D341Med (cell line): ENCODE results near the gene AP3D1.
A peak's percentile ranks its signal among the peaks of the same experiment; 100 is the strongest.

ENCODE experiments used
- DNase-seq: peaks from one replicate; pipeline ENCODE4 v3.0.0; 2012; ENCODE audit warnings: low spot score

AP3D1 gene

GRCh38 chr19:2180881-2181632, 29.7 kb upstream of the AP3D1 start:
- DNase-seq, result no peak

GRCh38 chr19:2180114-2180513, 28.7 kb upstream of the AP3D1 start:
- no peak for DNase-seq

GRCh38 chr19:2179095-2179494, 27.7 kb upstream of the AP3D1 start:
- no peak for DNase-seq

GRCh38 chr19:2176337-2176994, 25.1 kb upstream of the AP3D1 start:
- no peak for DNase-seq

GRCh38 chr19:2175742-2176141, 24.4 kb upstream of the AP3D1 start:
- no peak for DNase-seq

- no peak for DNase-seq
Measured at GRCh38 chr19:2173767-2174577, 22.6 kb upstream of the AP3D1 start.

GRCh38 chr19:2173388-2173766, 22.0 kb upstream of the AP3D1 start:
- DNase-seq, result no peak

- DNase-seq, result peak; percentile 70
Measured at GRCh38 chr19:2171349-2172145, 20.2 kb upstream of the AP3D1 start.

- DNase-seq, result no peak
Measured at GRCh38 chr19:2170987-2171348, 19.6 kb upstream of the AP3D1 start.

- DNase-seq, result peak; percentile 16
Measured at GRCh38 chr19:2170219-2170618, 18.9 kb upstream of the AP3D1 start.

GRCh38 chr19:2168619-2169424, 17.5 kb upstream of the AP3D1 start:
- peak; percentile 41 for DNase-seq

- no peak for DNase-seq
Measured at GRCh38 chr19:2167896-2168618, 16.7 kb upstream of the AP3D1 start.

- DNase-seq, result peak; percentile 28
Measured at GRCh38 chr19:2166741-2167738, 15.7 kb upstream of the AP3D1 start.

GRCh38 chr19:2164020-2164998, 12.9 kb upstream of the AP3D1 start:
- DNase-seq, result peak; percentile 66

GRCh38 chr19:2160379-2160778, 9.0 kb upstream of the AP3D1 start:
- no peak for DNase-seq

- no peak for DNase-seq
Measured at GRCh38 chr19:2157452-2157851, 6.1 kb upstream of the AP3D1 start.

- no peak for DNase-seq
Measured at GRCh38 chr19:2154587-2155075, 3.3 kb upstream of the AP3D1 start.

- peak; percentile 22 for DNase-seq
Measured at GRCh38 chr19:2150794-2151338, 500 bp downstream of the AP3D1 start.
